HS-5 (cell line): ENCODE data around the gene UNC45B.
A peak's percentile ranks its signal among the peaks of the same experiment; 100 is the strongest.
"Not testable (repeated sequence)": the region's sequence is repeated elsewhere in the genome, so short reads cannot be mapped to it uniquely, and the experiment has no call there.

Source experiments
- DNase-seq: peaks from one replicate; pipeline ENCODE4 v3.0.0-alpha.2; 2012; ENCODE audit warnings: low read depth

UNC45B gene

GRCh38 chr17:35141681-35142466 is 5.7 kb upstream of the UNC45B start, which contains the start of gene NLE1:
TSS of gene NLE1 (minus strand) at chr17:35142303. CDS start at chr17:35142275, 28 bp downstream.
- peak; percentile 39 for DNase-seq

- no peak for DNase-seq
These were observed 5.2 kb upstream of the UNC45B start for GRCh38 chr17:35142467-35142796.

GRCh38 chr17:35144840-35145239 is 2.8 kb upstream of the UNC45B start:
- DNase-seq: no peak

- DNase-seq: no peak
These were observed 1.3 kb upstream of the UNC45B start for GRCh38 chr17:35146214-35146833.

GRCh38 chr17:35148144-35148543 is 527 bp downstream of the UNC45B start:
- DNase-seq: no peak

GRCh38 chr17:35149941-35150340 is 2.3 kb downstream of the UNC45B start:
- DNase-seq: no peak

- DNase-seq: not testable (repeated sequence)
These were observed 3.5 kb downstream of the UNC45B start for GRCh38 chr17:35151080-35151479.

GRCh38 chr17:35152421-35153140 is 5.0 kb downstream of the UNC45B start:
- no peak for DNase-seq

GRCh38 chr17:35154196-35155165 is 6.9 kb downstream of the UNC45B start:
- no peak for DNase-seq

GRCh38 chr17:35155246-35155645 is 7.6 kb downstream of the UNC45B start:
- no peak for DNase-seq

- DNase-seq: no peak
These were observed 12.3 kb downstream of the UNC45B start for GRCh38 chr17:35159940-35160339.

GRCh38 chr17:35160354-35161201 is 13.0 kb downstream of the UNC45B start:
- DNase-seq: no peak

- DNase-seq: no peak
These were observed 13.7 kb downstream of the UNC45B start for GRCh38 chr17:35161281-35161761.

- DNase-seq: no peak
These were observed 15.1 kb downstream of the UNC45B start for GRCh38 chr17:35162755-35163154.

- no peak for DNase-seq
These were observed 16.3 kb downstream of the UNC45B start for GRCh38 chr17:35163886-35164285.

- DNase-seq: no peak
These were observed 17.1 kb downstream of the UNC45B start for GRCh38 chr17:35164716-35165115.

GRCh38 chr17:35166526-35166925 is 18.9 kb downstream of the UNC45B start:
- no peak for DNase-seq

- DNase-seq: no peak
These were observed 19.4 kb downstream of the UNC45B start for GRCh38 chr17:35167046-35167445.

- peak; percentile 16 for DNase-seq
These were observed 20.0 kb downstream of the UNC45B start for GRCh38 chr17:35167666-35168065.

GRCh38 chr17:35169835-35170363 is 22.3 kb downstream of the UNC45B start:
- no peak for DNase-seq
